Measurements from ENCODE around the gene XIAP.

DNA sequence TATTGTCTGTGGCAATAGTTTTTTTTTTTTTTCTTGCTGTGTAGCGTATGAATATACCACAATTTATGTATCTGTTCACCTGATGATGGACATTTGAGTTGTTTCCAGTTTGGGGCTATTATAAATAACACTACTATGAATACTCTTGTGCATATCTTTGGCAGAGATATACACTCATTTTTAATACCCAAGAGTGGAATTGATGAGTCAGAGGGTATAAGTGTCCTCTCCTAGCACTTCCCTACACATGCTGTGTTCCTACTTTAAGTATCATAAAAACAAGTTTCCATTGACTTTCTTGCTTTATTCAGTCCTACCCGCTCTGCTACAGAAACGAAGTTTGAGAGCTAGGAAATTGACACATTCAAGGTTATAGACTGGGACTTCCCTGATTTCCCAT lies 39.8 kb downstream of the XIAP start:
- TF ChIP-seq POLR2A (IDR thresholded peaks at IDR 0.05) = no peak
- TF ChIP-seq, protein P1, sequence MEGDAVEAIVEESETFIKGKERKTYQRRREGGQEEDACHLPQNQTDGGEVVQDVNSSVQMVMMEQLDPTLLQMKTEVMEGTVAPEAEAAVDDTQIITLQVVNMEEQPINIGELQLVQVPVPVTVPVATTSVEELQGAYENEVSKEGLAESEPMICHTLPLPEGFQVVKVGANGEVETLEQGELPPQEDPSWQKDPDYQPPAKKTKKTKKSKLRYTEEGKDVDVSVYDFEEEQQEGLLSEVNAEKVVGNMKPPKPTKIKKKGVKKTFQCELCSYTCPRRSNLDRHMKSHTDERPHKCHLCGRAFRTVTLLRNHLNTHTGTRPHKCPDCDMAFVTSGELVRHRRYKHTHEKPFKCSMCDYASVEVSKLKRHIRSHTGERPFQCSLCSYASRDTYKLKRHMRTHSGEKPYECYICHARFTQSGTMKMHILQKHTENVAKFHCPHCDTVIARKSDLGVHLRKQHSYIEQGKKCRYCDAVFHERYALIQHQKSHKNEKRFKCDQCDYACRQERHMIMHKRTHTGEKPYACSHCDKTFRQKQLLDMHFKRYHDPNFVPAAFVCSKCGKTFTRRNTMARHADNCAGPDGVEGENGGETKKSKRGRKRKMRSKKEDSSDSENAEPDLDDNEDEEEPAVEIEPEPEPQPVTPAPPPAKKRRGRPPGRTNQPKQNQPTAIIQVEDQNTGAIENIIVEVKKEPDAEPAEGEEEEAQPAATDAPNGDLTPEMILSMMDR (IDR thresholded peaks at IDR 0.05 in 4 of 5, conservative IDR thresholded peaks at IDR 0.05 in 1 of 5) = no peak
